Measurements from ENCODE around the gene MEGF10.

DNA sequence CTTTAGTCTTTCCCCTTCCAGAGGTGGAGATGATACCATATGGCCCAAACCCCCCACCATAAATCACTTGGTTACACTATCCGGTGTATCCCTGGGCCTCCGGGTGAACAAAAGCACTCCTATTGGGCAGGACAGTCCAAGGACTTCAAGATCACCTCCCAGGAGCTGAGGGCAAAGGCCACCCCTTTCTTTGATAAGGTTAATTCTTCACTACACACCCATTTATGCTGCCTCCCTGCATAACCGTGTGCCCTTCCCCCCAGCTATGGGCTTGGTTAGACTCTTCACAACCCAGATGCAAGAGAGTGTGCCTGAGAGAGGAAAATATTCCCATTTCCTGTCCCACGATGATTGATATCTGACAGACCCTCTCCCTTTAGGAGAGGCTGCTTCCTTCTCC lies 162.0 kb downstream of the MEGF10 start:
- no peak for TF ChIP-seq CTCF (IDR thresholded peaks at IDR 0.05 in 8 of 11, conservative IDR thresholded peaks at IDR 0.05 in 3 of 11)
- no peak for TF ChIP-seq POLR2AphosphoS5 (IDR thresholded peaks at IDR 0.05)

Data from spleen (tissue), 7 donors.